DND-41 (cell line): ENCODE results near the gene DTNBP1.

Source experiments
- CTCF ChIP-seq: IDR thresholded peaks from 2 replicates; pipeline ENCODE4 v1.5.1; 2012; ENCODE audit warnings: borderline replicate concordance, low read length, moderate library complexity, mild to moderate bottlenecking; ENCODE audit not compliant: poor library complexity, severe bottlenecking; ENCODE audit errors: extremely low read depth
- EZH2 ChIP-seq: IDR thresholded peaks from 3 replicates; pipeline ENCODE4 v1.6.1; 2012; ENCODE audit warnings: borderline replicate concordance, low read depth, mild to moderate bottlenecking, moderate library complexity, low read length, inconsistent platforms; ENCODE audit not compliant: severe bottlenecking

GRCh38 chr6:15574486-15574885, 88.3 kb downstream of the DTNBP1 start:
- TF ChIP-seq CTCF: no peak
- TF ChIP-seq EZH2: no peak
